ENCODE measurements around the gene LRRC4C. TPM values are rescaled to one million over a fixed set of nuclear protein-coding genes. Genes with fewer than 3 reads are reported as not detected.
A peak's percentile ranks its signal among the peaks of the same experiment; 100 is the strongest.

Gene LRRC4C
- total RNA-seq, 1 experiment from 2014 or later, result 0.13 TPM

- H3K14ac ChIP-seq (ENCODE audit: insufficient read depth, low read length), result no peak overlapping the region
- no peak overlapping the region for H2BK12ac ChIP-seq (ENCODE audit: insufficient read length, low read depth, low read length)
- H3K56ac ChIP-seq (ENCODE audit: insufficient read length, low read depth, low read length), result no peak overlapping the region
- TF ChIP-seq CTCF (conservative IDR thresholded peaks at IDR 0.05), result no peak
- Mint-ChIP-seq H3K27me3 (ENCODE audit: low read depth) (no peaks in the 10 kb centered on the region), H3K4me3 (no peak overlapping the region), H3K4me1 (peaks cover 8 to 12% of the 10 kb centered on the region in 2 experiments), H3K9me3 (no peaks in the 10 kb centered on the region), H3K36me3 (ENCODE audit: insufficient read depth in 1 of 3, low read depth in 3 of 3) (no peaks in the 10 kb centered on the region), H3K27ac (peak overlapping the region in 1 of 3 experiments; percentile 56; a peak in 1 of 7 replicates)
- no peak overlapping the region for H2AK5ac ChIP-seq (ENCODE audit: insufficient read length, low read length)
- no peak for DNase-seq
- no peaks in the 10 kb centered on the region for H3K27me3 ChIP-seq (ENCODE audit: insufficient read depth, low read length)
- no peaks in the 10 kb centered on the region for H3K79me2 ChIP-seq (ENCODE audit: insufficient read depth, low read length)
- no peak overlapping the region for H2BK20ac ChIP-seq (ENCODE audit: low read depth, low read length, poor library complexity, severe bottlenecking)
- no peak overlapping the region for H4K91ac ChIP-seq (ENCODE audit: insufficient read length, low read depth, low read length)
- no peak overlapping the region for H3K18ac ChIP-seq (ENCODE audit: insufficient read length, low read depth, low read length)
- H3K23me2 ChIP-seq (ENCODE audit: insufficient read length, low read depth, low read length, poor library complexity, severe bottlenecking), result no peaks in the 10 kb centered on the region
- H3K9me3 ChIP-seq (ENCODE audit: control insufficient read depth, low read depth, low read length), result no peaks in the 10 kb centered on the region
- no CpG with 5 or more reads among the region's 7 CpGs for WGBS (ENCODE audit: extremely low coverage, insufficient read length, low lambda C conversion rate)
- no peaks in the 10 kb centered on the region for H4K20me1 ChIP-seq (ENCODE audit: control insufficient read depth, insufficient read depth, insufficient read length)
- H3K4me1 ChIP-seq (ENCODE audit: insufficient read depth, low read length), result peaks cover 3% of the 10 kb centered on the region; the same call in 1 of the 2 replicates
- H3K27ac ChIP-seq (ENCODE audit: insufficient read length, low read depth, low read length), result no peak overlapping the region
- no peak overlapping the region for H4K5ac ChIP-seq (ENCODE audit: insufficient read length, low read depth, low read length)
- H2BK120ac ChIP-seq (ENCODE audit: low read depth, low read length, poor library complexity, severe bottlenecking), result no peak overlapping the region
- no peak overlapping the region for H2BK5ac ChIP-seq (ENCODE audit: insufficient read length, low read length)
- no peak overlapping the region for H3K4me2 ChIP-seq (ENCODE audit: insufficient read depth, insufficient read length, low read length)
- no peaks in the 10 kb centered on the region for H3K79me1 ChIP-seq (ENCODE audit: insufficient read depth, low read depth, low read length, poor library complexity, severe bottlenecking)
- H3K9ac ChIP-seq (ENCODE audit: extremely low read depth, insufficient read length, low read length), result no peak overlapping the region
- no peak overlapping the region for H3T11ph ChIP-seq (ENCODE audit: low read length)
- H3K4ac ChIP-seq (ENCODE audit: low read depth, low read length), result no peak overlapping the region
- H2BK15ac ChIP-seq (ENCODE audit: low read depth, low read length), result no peak overlapping the region
- H4K8ac ChIP-seq (replicated peaks; ENCODE audit: insufficient read length, low read depth, low read length), result no peak overlapping the region
- H3K23ac ChIP-seq (ENCODE audit: insufficient read length, low read depth, low read length), result no peak overlapping the region
- no peak overlapping the region for H2AFZ ChIP-seq (ENCODE audit: low read length)
These were observed 81.6 kb downstream of the LRRC4C start for GRCh38 chr11:41377709-41378394.

Measured in H9 (cell line).